DND-41 (cell line): Measurements from ENCODE around the gene CCDC137.

Experiments
- ATAC-seq: fragments of 200-7000 bp; cut with Tn5 transposase; 3 replicates; pipeline ENCODE4 v1.9.1; 2021; ENCODE audit warnings: low read depth; ENCODE audit not compliant: insufficient read depth
- DNase-seq: peaks from one replicate; pipeline ENCODE4 v3.0.0-alpha.2; 2020
- H2AFZ ChIP-seq: 2 replicates; pipeline ENCODE4 v1.6.0; 2012; ENCODE audit warnings: low read depth, low read length
- H3K27ac ChIP-seq: 2 replicates; pipeline ENCODE4 v1.5.1; 2012; ENCODE audit warnings: low read length, inconsistent platforms
- H3K27me3 ChIP-seq: fragments of 200-600 bp; sonication (generic); 2 replicates; pipeline ENCODE4 v1.6.0; 2012; ENCODE audit warnings: low read length, mild to moderate bottlenecking, inconsistent platforms; ENCODE audit not compliant: insufficient read depth, poor library complexity
- H3K36me3 ChIP-seq: 2 replicates; pipeline ENCODE4 v1.5.1; 2012; ENCODE audit warnings: low read length, inconsistent platforms; ENCODE audit not compliant: insufficient read depth
- H3K4me1 ChIP-seq: 2 replicates; pipeline ENCODE4 v1.5.1; 2012; ENCODE audit warnings: mild to moderate bottlenecking, low read length; ENCODE audit not compliant: insufficient read depth
- H3K4me2 ChIP-seq: 2 replicates; pipeline ENCODE4 v1.6.0; 2012; ENCODE audit warnings: mild to moderate bottlenecking, moderate library complexity, low read length, inconsistent platforms; ENCODE audit not compliant: insufficient read depth
- H3K4me3 ChIP-seq, 2 experiments: fragments of 200-600 bp in 1 of 2; shearing (Covaris generic) in 1 of 2; 2 replicates each; pipeline ENCODE4 v1.5.1; 2012 to 2016; ENCODE audit warnings: inconsistent platforms in 2 of 2, low read length in 2 of 2, mild to moderate bottlenecking in 2 of 2, low read depth in 1 of 2, moderate library complexity in 1 of 2
- H3K79me2 ChIP-seq: 2 replicates; pipeline ENCODE4 v1.6.0; 2012; ENCODE audit warnings: low read length, inconsistent platforms; ENCODE audit not compliant: insufficient read depth
- H3K9ac ChIP-seq: 2 replicates; pipeline ENCODE4 v1.6.0; 2012; ENCODE audit warnings: low read depth, mild to moderate bottlenecking, inconsistent platforms, low read length, moderate library complexity
- H3K9me3 ChIP-seq: 2 replicates; pipeline ENCODE4 v1.5.1; 2012; ENCODE audit warnings: low read length, moderate library complexity, mild to moderate bottlenecking, inconsistent platforms; ENCODE audit not compliant: insufficient read depth, severe bottlenecking
- H4K20me1 ChIP-seq: 2 replicates; pipeline ENCODE4 v1.6.0; 2012; ENCODE audit warnings: low read length; ENCODE audit not compliant: insufficient read depth
- CTCF ChIP-seq: IDR thresholded peaks from 2 replicates; pipeline ENCODE4 v1.5.1; 2012; ENCODE audit warnings: borderline replicate concordance, low read length, moderate library complexity, mild to moderate bottlenecking; ENCODE audit not compliant: poor library complexity, severe bottlenecking; ENCODE audit errors: extremely low read depth
- EZH2 ChIP-seq: IDR thresholded peaks from 3 replicates; pipeline ENCODE4 v1.6.1; 2012; ENCODE audit warnings: borderline replicate concordance, low read depth, mild to moderate bottlenecking, moderate library complexity, low read length, inconsistent platforms; ENCODE audit not compliant: severe bottlenecking

Gene CCDC137

DNA sequence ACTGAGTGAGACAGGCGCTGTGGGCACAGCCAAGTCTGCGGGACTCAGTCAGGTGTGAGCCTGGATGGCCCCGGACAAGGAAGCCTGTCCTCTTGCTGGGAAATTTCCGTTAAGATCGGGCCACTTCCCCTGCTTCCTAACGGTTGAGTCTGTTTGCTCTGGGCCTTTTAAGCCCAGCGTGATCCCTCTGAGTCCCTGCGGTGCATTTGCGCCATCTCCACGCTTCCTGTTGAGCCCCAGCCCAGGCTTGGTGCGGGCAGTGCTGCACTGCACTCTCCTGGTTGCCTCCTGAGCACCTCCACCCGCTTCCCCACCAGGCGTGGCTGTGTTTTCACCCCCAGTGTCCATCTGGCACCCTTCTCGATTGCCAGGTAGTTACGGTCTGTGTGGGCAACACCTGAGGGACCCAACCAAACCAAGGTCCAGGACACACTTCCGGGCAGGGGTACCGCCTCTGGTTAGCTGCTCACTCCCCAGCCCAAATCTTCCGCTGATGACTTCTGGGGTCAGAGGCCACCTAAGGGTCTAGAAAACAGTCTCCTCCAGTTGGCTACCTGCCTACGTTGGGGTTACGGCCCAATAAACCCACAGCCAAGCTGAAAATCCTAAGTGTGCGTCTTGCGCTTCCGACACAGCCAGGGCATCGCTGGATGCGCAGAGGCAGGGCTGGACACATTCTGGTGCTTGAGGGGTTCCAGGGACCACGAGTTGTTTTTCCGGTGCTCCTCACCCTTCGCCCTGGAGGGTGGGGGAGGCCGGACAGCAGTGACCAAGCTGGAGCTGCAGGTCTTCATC lies 44.2 kb downstream of the CCDC137 start:
- Histone ChIP-seq H3K79me2 (peaks cover 38% of the 10 kb centered on the region), H3K4me3 (peak overlapping the region in 1 of 2 experiments; percentile 96; a peak in 2 of 4 replicates), H3K36me3 (peaks cover 42% of the 10 kb centered on the region), H3K27ac (peak overlapping the region; percentile 0; the same call in 1 of the 2 replicates), H2AFZ (no peak overlapping the region), H4K20me1 (peaks cover 44% of the 10 kb centered on the region), H3K9ac (peak overlapping the region; percentile 93), H3K27me3 (no peaks in the 10 kb centered on the region), H3K4me2 (peak overlapping the region; percentile 99), H3K4me1 (peaks cover 44% of the 10 kb centered on the region), H3K9me3 (no peaks in the 10 kb centered on the region)
- DNase-seq: no peak
- ATAC-seq: no peak
- TF ChIP-seq EZH2: no peak

- Histone ChIP-seq H2AFZ (peak within 1 kb of the TSS; percentile 90), H3K36me3 (peaks cover 35% of the 10 kb centered on the region), H3K27me3 (no peaks in the 10 kb centered on the region), H3K79me2 (peaks cover 31% of the 10 kb centered on the region), H3K4me2 (peak within 1 kb of the TSS; percentile 99), H4K20me1 (peaks cover 40% of the 10 kb centered on the region), H3K9ac (peak within 1 kb of the TSS; percentile 93), H3K27ac (peak within 1 kb of the TSS; percentile 75), H3K9me3 (no peaks in the 10 kb centered on the region), H3K4me3 (peak within 1 kb of the TSS; percentile 83 to 96), H3K4me1 (peaks cover 44% of the 10 kb centered on the region)
- peak; percentile 72 for ATAC-seq
- TF ChIP-seq EZH2 (no peak), CTCF (no peak)
- peak; percentile 75 for DNase-seq
Measured at GRCh38 chr17:81711814-81712467, 45.4 kb downstream of the CCDC137 start, which contains the start of gene SLC25A10. TSS of gene SLC25A10 (plus strand) at chr17:81712284. CDS start at chr17:81712427, 143 bp downstream.

- peak overlapping the region; percentile 93 for H3K9ac ChIP-seq
- ATAC-seq (peak; percentile 32), DNase-seq (peak; percentile 39)
- peak; percentile 37 for TF ChIP-seq CTCF
- no peak for TF ChIP-seq EZH2
- H2AFZ ChIP-seq: peak overlapping the region; percentile 81
- H3K4me3 ChIP-seq: peak overlapping the region; percentile 83 to 96
- peak overlapping the region; percentile 99 for H3K4me2 ChIP-seq
- no peaks in the 10 kb centered on the region for H3K9me3 ChIP-seq
- H3K27ac ChIP-seq: peak overlapping the region; percentile 75
- peaks cover 44% of the 10 kb centered on the region for H3K4me1 ChIP-seq
- no peaks in the 10 kb centered on the region for H3K27me3 ChIP-seq
- H3K79me2 ChIP-seq: peaks cover 31% of the 10 kb centered on the region
- H4K20me1 ChIP-seq: peaks cover 37% of the 10 kb centered on the region
- peaks cover 34% of the 10 kb centered on the region for H3K36me3 ChIP-seq
Measured at GRCh38 chr17:81712468-81713003, 46.0 kb downstream of the CCDC137 start.
